Natural killer cell (primary cell): ENCODE data around the gene PIK3R2. TPM values are rescaled to one million over a fixed set of nuclear protein-coding genes. Genes with fewer than 3 reads are reported as not detected.

Source experiments
- ATAC-seq, 3 donors: fragments of 150-1000 bp in 2 of 3; fragments of 200-7000 bp in 1 of 3; cut with Tn5 transposase; 1 replicate in 1 of 3; 2 replicates in 2 of 3; pipeline ENCODE4 v1.10.0; 2021; ENCODE audit warnings: mild to moderate bottlenecking in 2 of 3, moderate library complexity in 2 of 3
- DNase-seq, 2 donors: peaks; one replicate each; pipeline versions ENCODE4 v3.0.0 to v3.0.0-alpha.2; 2013 to 2021; ENCODE audit warnings: mixed read lengths in 1 of 2
- H3K27ac ChIP-seq: one replicate; pipeline ENCODE4 v1.5.1; 2013; ENCODE audit warnings: mild to moderate bottlenecking, low read length
- H3K27me3 ChIP-seq: one replicate; pipeline ENCODE4 v1.6.1; 2013; ENCODE audit warnings: low read length; ENCODE audit not compliant: control insufficient read depth, insufficient read depth
- H3K36me3 ChIP-seq: one replicate; pipeline ENCODE4 v1.6.1; 2013; ENCODE audit warnings: low read length; ENCODE audit not compliant: control insufficient read depth, insufficient read depth
- H3K4me1 ChIP-seq: one replicate; pipeline ENCODE4 v1.6.1; 2013; ENCODE audit warnings: low read length; ENCODE audit not compliant: control insufficient read depth, insufficient read depth
- H3K4me3 ChIP-seq: one replicate; pipeline ENCODE4 v1.5.1; 2013; ENCODE audit warnings: low read length
- H3K9me3 ChIP-seq: one replicate; pipeline ENCODE4 v1.6.1; 2013; ENCODE audit warnings: low read length; ENCODE audit not compliant: control insufficient read depth, insufficient read depth
- H3K27ac Mint-ChIP-seq, 2 donors: one replicate each; pipeline ENCODE4 v1.8.0; 2022; ENCODE audit warnings: mild to moderate bottlenecking in 2 of 2, mixed read lengths in 2 of 2, moderate library complexity in 1 of 2
- H3K27me3 Mint-ChIP-seq, 2 donors: one replicate each; pipeline ENCODE4 v1.8.0; 2022; ENCODE audit warnings: low read depth in 2 of 2, mixed read lengths in 2 of 2
- H3K36me3 Mint-ChIP-seq: one replicate; pipeline ENCODE4 v1.8.0; 2022; ENCODE audit warnings: mixed read lengths
- H3K4me1 Mint-ChIP-seq, 2 donors: one replicate each; pipeline ENCODE4 v1.8.0; 2022; ENCODE audit warnings: mixed read lengths in 2 of 2
- H3K4me3 Mint-ChIP-seq: one replicate; pipeline ENCODE4 v1.8.0; 2022; ENCODE audit warnings: mild to moderate bottlenecking, moderate library complexity, mixed read lengths
- H3K9me3 Mint-ChIP-seq, 2 donors: one replicate each; pipeline ENCODE4 v1.8.0; 2022; ENCODE audit warnings: mixed read lengths in 2 of 2
- WGBS: methylation state at CpG from one replicate; pipeline ENCODE4 v1.1.7; 2013; ENCODE audit warnings: missing lambda C conversion rate; ENCODE audit not compliant: insufficient coverage; 5-methylcytosine and 5-hydroxymethylcytosine counted together
- intact Hi-C: fragments of 100-400 bp; cut with micrococcal nuclease; formaldehyde crosslinking; loops from one replicate; pipeline ENCODE4 v1.14.2; 2022
- total RNA-seq, 4 donors: library from RNA; stranded (reverse); fragments of 120-200 nt in 1 of 4; gene quantifications; one replicate each; pipeline versions ENCODE4 v1.2.3 to v1.2.4, GENCODE V29; 2013 to 2022
- TF ChIP-seq, protein P1 (sequence below): fragments of 200-600 bp; IDR thresholded peaks from one replicate; pipeline ENCODE4 v1.8.0; 2022; ENCODE audit warnings: antibody characterized with exemption

Gene PIK3R2
- total RNA-seq, 3 donors from 2014 or later (not counting 1 experiment from before 2014, with no cell fraction given): 12.3 to 26.4 (median 16.0) TPM

DNA sequence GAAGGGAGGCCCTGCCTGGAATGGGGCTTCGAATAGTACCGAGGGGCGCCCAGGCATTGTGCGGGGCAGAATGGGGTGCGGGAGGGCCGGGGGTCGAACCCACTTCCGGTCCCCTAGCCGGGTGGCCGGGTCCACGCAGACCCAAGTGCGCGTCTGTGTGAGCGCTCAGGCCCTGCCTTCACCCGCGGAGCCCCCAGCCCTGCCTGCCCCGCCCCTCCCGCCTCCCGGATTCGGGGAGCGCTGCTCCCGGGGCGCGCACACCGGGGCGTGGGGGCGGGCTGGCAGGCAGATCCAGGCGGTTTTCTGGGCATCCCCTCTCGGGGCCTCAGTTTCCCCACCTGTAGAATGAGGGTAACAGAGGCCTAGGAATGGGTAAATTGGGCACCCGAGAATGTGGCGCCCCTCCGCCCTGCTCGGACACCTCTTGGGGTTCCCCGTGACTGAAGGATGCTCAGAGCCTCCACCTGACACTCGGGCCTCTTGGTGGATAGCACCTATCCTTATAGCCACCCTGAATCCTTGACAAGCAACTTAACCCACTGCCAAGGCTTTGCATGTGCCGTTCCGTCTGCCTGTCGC, 682 bp downstream of the PIK3R2 start:
- no peaks in the 10 kb centered on the region for H3K9me3 ChIP-seq
- 6% methylated on average over 38 of the region's 38 CpGs for WGBS
- no peaks in the 10 kb centered on the region for H3K27me3 ChIP-seq
- Mint-ChIP-seq H3K27ac (peak overlapping the region; percentile 68 to 92), H3K4me3 (peak overlapping the region; percentile 95), H3K9me3 (no peaks in the 10 kb centered on the region), H3K36me3 (no peaks in the 10 kb centered on the region), H3K27me3 (peaks cover 0 to 2% of the 10 kb centered on the region in 2 donors), H3K4me1 (peaks cover 34 to 56% of the 10 kb centered on the region in 2 donors)
- peak in 1 of 2 donors; percentile 52 for DNase-seq
- TF ChIP-seq, protein P1, sequence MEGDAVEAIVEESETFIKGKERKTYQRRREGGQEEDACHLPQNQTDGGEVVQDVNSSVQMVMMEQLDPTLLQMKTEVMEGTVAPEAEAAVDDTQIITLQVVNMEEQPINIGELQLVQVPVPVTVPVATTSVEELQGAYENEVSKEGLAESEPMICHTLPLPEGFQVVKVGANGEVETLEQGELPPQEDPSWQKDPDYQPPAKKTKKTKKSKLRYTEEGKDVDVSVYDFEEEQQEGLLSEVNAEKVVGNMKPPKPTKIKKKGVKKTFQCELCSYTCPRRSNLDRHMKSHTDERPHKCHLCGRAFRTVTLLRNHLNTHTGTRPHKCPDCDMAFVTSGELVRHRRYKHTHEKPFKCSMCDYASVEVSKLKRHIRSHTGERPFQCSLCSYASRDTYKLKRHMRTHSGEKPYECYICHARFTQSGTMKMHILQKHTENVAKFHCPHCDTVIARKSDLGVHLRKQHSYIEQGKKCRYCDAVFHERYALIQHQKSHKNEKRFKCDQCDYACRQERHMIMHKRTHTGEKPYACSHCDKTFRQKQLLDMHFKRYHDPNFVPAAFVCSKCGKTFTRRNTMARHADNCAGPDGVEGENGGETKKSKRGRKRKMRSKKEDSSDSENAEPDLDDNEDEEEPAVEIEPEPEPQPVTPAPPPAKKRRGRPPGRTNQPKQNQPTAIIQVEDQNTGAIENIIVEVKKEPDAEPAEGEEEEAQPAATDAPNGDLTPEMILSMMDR: no peak
- no peak for ATAC-seq
- H3K27ac ChIP-seq: peak overlapping the region; percentile 21
- intact Hi-C loops: loop anchor here (1.0 to 2.0 kb wide), 3 partner anchors 35 to 65 kb away; partner anchors contain the start of gene MPV17L2
- peak overlapping the region; percentile 64 for H3K4me3 ChIP-seq
- peaks cover 8% of the 10 kb centered on the region for H3K36me3 ChIP-seq
- peaks cover 49% of the 10 kb centered on the region for H3K4me1 ChIP-seq

DNA sequence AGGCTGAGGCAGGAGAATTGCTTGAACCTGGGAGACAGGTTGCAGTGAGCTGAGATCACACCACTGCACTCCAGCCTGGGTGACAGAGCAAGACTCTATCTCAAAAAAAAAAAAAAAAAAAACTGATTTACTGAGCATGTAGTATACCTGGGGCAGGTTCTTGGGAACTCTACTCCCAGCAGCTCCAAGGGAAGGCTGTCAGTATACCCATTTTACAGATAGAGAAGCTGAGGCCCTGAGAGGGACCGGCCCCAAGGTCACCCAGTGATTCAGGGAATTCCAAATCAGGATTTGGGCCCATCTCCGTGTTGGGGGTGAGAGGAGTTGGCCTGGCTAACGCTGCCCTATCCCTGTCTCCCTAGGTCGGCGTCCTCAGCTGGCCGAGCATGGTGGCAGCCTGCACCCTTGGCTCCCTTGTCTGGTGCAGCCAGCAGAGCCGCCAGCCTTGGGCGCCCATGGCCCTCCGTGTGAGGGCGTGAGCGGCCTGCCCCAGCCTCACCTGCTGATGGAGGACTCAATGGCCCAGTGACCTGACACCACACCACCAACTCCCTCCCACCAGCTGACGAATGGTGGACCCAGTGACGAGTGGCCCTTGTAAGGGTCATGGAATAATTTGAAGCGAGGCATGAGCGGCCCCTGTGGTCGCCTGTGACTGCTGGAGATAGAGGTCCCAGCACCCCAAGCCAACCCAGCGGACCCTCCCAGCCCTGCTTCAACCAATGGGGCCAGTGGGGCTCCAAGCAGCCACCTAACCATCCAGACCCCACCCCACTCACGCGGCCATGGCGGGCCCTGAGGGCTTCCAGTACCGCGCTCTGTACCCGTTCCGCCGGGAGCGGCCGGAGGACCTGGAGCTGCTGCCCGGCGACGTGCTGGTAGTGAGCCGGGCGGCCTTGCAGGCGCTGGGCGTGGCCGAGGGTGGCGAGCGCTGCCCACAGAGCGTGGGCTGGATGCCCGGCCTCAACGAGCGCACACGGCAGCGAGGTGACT, 2.4 kb downstream of the PIK3R2 start:
- Histone ChIP-seq H3K36me3 (peaks cover 5% of the 10 kb centered on the region), H3K4me1 (peaks cover 34% of the 10 kb centered on the region), H3K27me3 (no peaks in the 10 kb centered on the region), H3K27ac (no peak overlapping the region), H3K9me3 (no peaks in the 10 kb centered on the region), H3K4me3 (no peak overlapping the region)
- Mint-ChIP-seq H3K27me3 (peaks cover 0 to 2% of the 10 kb centered on the region in 2 donors), H3K27ac (no peak overlapping the region), H3K9me3 (no peaks in the 10 kb centered on the region), H3K4me3 (peak overlapping the region; percentile 64), H3K4me1 (peaks cover 32 to 46% of the 10 kb centered on the region in 2 donors), H3K36me3 (no peaks in the 10 kb centered on the region)
- TF ChIP-seq, protein P1: no peak
- no peak for ATAC-seq
- intact Hi-C loops: no loop called here
- WGBS: 97% methylated on average over 43 of the region's 43 CpGs
- DNase-seq: no peak

DNA sequence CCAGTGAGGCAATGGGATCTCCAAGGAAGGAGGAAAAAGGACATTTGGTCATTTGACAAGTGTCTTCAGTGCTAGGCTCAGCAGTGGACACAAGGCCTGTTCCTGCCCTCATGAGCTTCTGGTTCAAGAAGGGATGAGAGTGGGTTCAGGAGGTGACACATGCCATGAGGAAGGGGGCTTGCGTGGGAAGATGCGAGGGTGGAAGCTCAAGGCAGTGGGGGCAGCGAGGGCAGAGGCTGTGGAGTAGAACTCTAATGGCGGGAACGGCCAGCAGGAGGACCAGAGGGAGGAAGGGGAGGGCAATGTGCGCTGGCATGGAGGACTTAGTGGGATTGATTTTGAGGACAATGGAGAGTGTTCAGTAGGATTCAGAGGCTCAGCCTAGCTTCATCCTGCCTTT, 3.3 kb downstream of the PIK3R2 start:
- intact Hi-C loops: no loop called here
- no peak for ATAC-seq
- WGBS: over 99% methylated on average over 5 of the region's 6 CpGs
- H3K36me3 ChIP-seq: no peaks in the 10 kb centered on the region
- Mint-ChIP-seq H3K4me3 (no peak overlapping the region), H3K27ac (no peak overlapping the region), H3K4me1 (peaks cover 24 to 40% of the 10 kb centered on the region in 2 donors), H3K27me3 (peaks cover 0 to 2% of the 10 kb centered on the region in 2 donors), H3K9me3 (no peaks in the 10 kb centered on the region), H3K36me3 (no peaks in the 10 kb centered on the region)
- H3K9me3 ChIP-seq: no peaks in the 10 kb centered on the region
- H3K27me3 ChIP-seq: no peaks in the 10 kb centered on the region
- H3K27ac ChIP-seq: no peak overlapping the region
- H3K4me3 ChIP-seq: no peak overlapping the region
- TF ChIP-seq, protein P1: no peak
- DNase-seq: no peak
- peaks cover 31% of the 10 kb centered on the region for H3K4me1 ChIP-seq
